ENCODE data around the gene CCDC78. TPM values are rescaled to one million over a fixed set of nuclear protein-coding genes. Genes with fewer than 3 reads are reported as not detected.
"Not testable (repeated sequence)": the region's sequence is repeated elsewhere in the genome, so short reads cannot be mapped to it uniquely, and the experiment has no call there.

CCDC78 gene
- total RNA-seq, 2 experiments from 2014 or later: 2.5 to 2.9 TPM

DNA sequence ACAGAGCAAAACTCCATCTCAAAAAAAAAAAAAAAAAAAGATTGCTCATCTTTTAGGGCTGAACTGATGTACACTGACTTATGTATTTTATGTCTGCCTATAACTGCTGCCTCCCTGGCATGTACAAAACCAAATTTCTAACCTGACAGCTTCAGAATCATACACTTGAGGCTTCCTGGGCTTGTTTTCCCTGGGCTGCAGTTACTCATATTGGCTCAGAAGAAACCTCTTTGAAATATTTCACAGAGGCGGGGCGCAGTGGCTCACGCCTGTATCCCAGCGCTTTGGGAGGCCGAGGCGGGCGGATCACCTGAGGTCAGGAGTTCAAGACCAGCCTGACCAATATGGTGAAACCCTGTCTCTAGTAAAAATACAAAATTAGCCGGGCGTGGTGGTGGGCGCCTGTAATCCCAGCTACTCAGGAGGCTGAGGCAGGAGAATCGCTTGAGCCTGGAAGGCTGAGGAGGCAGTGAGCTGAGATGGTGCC is 27.9 kb upstream of the CCDC78 start:
- CTCF ChIA-PET: interaction anchor here (0.7 kb wide), 1 partner anchor 15 kb away, joined by 3 read pairs; no protein-coding TSS in a partner anchor
- H3K27me3 Mint-ChIP-seq; ATAC-seq; H3K36me3 Mint-ChIP-seq; H3K9me3 Mint-ChIP-seq (ENCODE audit: low read depth); H3K4me3 Mint-ChIP-seq; H3K4me1 Mint-ChIP-seq; H3K27ac Mint-ChIP-seq; DNase-seq: not testable (repeated sequence)

DNA sequence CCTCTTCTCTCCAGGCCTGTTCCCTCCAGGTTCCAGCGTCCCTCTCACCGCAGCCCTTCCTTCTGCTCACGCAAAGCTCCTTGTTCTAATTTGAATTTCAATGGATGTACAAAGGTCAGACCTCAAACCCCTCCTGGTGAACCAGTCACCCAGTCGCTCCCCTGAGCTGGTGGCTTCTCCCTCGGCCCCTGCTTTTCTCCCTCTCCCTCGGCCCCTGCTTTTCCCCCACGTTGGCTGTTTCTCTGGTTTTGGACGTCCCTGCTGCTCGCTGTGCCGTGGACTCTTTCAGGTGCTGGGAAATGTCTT is 25.7 kb upstream of the CCDC78 start:
- ATAC-seq: no peak
- peaks cover 10% of the 10 kb centered on the region for H3K27me3 Mint-ChIP-seq
- no peak for DNase-seq
- no peak overlapping the region for H3K4me3 Mint-ChIP-seq
- H3K36me3 Mint-ChIP-seq: no peaks in the 10 kb centered on the region
- CTCF ChIA-PET: no interaction called here
- peaks cover 2% of the 10 kb centered on the region for H3K4me1 Mint-ChIP-seq
- H3K27ac Mint-ChIP-seq: no peak overlapping the region
- no peaks in the 10 kb centered on the region for H3K9me3 Mint-ChIP-seq (ENCODE audit: low read depth)

DNA sequence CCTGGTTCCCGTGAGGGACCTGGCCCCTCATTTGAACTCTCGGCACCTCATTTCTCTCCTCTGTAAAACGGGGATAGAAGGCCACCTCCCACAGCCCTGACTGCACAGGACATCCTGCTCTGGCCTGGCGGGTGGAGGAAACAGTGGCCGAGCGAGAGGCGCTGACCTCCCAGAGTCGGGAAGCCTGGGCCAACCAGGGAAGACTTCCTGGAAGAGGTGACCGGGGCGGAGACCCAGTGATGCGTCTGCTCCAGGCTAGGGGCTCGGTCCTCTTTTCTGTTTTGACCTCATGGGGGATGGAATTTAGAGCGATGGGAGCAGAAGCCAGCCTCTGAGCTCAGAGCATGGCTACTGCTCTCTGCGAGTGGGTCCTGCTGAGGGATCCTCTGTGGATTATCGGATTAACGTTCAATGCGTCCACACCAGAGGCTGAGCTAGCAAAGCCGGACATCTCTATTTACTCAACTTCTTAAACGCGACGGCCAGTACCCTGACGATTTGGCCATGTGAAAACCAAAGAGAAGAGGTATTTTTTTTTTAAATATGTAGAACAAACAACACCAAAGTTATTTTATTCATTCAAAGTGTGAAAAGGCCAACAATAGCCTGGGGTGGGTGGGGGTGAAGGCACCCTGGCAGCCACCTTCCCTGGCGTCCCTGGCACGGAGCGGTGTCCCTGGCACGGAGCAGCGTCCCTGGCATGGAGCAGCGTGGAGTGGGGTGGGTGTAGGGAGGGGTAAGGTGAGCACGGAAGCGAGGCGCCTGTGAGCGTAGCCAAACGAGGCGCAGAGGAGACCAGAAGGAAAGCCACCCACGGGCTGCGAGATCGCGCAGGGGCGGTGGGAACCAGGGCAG is 25.1 kb upstream of the CCDC78 start:
- peaks cover 7% of the 10 kb centered on the region for H3K27me3 Mint-ChIP-seq
- H3K4me3 Mint-ChIP-seq: no peak overlapping the region
- ATAC-seq (no peak), DNase-seq (no peak)
- no peaks in the 10 kb centered on the region for H3K9me3 Mint-ChIP-seq (ENCODE audit: low read depth)
- peaks cover 2% of the 10 kb centered on the region for H3K4me1 Mint-ChIP-seq
- H3K27ac Mint-ChIP-seq: no peak overlapping the region
- no peaks in the 10 kb centered on the region for H3K36me3 Mint-ChIP-seq
- CTCF ChIA-PET: interaction anchor here (1.5 kb wide), 1 partner anchor 34 kb away, joined by 4 read pairs; no protein-coding TSS in a partner anchor

DNA sequence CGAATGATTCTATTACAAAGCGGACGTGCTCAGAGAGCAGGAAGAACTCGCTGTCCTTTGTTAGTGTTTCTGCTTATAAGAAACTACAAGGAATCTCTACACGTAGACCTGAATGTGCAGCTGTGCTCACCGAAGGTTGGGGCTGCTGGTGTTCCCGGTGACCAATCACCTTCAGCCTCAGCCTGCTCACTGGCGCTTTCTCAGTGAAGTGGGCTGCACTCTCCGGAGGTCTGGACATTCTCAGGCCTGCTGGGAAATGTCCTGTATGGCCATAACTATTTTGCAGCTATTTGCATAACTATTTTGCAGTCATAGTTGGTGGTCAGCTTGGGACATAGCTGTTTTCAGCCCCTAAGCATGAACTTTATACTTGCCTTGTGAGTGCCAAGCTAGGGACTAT is 24.2 kb upstream of the CCDC78 start:
- ATAC-seq: no peak
- Mint-ChIP-seq H3K4me1 (peaks cover 2% of the 10 kb centered on the region), H3K36me3 (no peaks in the 10 kb centered on the region), H3K27ac (no peak overlapping the region), H3K9me3 (ENCODE audit: low read depth) (no peaks in the 10 kb centered on the region), H3K27me3 (peaks cover 2% of the 10 kb centered on the region), H3K4me3 (no peak overlapping the region)
- CTCF ChIA-PET: interaction anchor here (0.8 to 1.5 kb wide), 2 partner anchors 10 to 35 kb away, joined by 4 to 5 read pairs; partner anchors contain the start of gene CIAO3
- DNase-seq: no peak

DNA sequence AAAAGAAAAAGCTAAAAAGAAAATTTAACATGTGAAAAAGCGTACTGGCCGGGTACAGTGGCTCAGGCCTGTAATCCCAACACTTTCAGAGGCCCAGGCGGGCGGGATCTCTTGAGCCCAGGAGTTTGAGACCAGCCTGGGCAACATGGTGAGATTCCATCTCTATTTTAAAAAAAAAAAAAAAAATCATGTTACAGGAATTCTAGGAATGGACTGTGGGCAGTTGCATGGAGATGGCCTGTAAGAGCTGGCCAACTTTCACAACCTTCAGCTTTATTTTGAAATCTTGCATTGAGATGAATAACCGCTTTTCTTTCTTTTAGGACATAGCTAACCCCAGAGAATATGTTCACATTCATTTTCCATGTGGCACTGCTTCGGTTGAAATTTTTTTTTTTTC is 22.8 kb upstream of the CCDC78 start:
- Mint-ChIP-seq H3K36me3 (no peaks in the 10 kb centered on the region), H3K4me1 (no peaks in the 10 kb centered on the region), H3K27me3 (no peaks in the 10 kb centered on the region), H3K27ac (no peak overlapping the region), H3K9me3 (ENCODE audit: low read depth) (no peaks in the 10 kb centered on the region), H3K4me3 (no peak overlapping the region)
- no peak for DNase-seq
- CTCF ChIA-PET: interaction anchor here (0.7 kb wide), 1 partner anchor 37 kb away, joined by 4 read pairs; no protein-coding TSS in a partner anchor
- no peak for ATAC-seq

DNA sequence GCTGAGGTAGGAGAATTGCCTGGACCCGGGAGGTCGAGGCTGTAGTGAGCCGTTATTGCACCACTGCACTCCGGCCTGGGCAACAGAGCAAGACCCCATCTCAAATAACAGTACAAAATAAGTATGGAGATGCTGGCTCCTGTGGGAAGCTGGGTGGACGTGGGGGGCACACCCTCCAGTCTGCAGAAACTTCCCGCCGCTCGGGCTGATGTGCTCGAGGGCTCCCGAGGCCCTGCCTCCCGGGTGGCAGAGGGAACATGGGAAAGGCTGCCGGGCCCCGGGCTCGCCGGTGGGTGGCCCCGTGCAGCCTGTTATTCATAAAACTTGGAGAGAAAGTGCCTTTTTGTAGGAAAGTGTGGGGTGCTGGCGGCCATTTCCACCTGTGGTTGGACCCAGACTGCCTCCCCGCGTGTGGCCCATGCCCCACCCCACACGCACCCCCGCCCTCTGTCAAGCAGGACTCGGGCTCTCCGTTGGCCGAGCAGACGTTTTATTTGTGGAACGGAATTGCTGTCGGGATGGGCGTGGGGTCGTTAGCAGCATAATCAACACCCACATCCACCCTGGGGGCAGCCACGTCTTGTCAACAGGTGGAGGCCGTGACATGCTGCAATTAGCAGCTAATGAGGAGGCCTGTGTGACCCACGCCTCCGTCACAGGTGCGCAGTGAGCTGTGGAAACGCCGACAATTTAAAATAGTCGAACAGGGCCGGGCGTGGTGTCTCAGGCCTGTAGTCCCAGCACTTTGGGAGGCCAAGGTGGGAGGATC is 21.9 kb upstream of the CCDC78 start:
- ATAC-seq: no peak
- CTCF ChIA-PET: no interaction called here
- no peak for DNase-seq
- Mint-ChIP-seq H3K9me3 (ENCODE audit: low read depth) (no peaks in the 10 kb centered on the region), H3K36me3 (no peaks in the 10 kb centered on the region), H3K27me3 (no peaks in the 10 kb centered on the region), H3K4me1 (no peaks in the 10 kb centered on the region), H3K27ac (no peak overlapping the region), H3K4me3 (no peak overlapping the region)

DNA sequence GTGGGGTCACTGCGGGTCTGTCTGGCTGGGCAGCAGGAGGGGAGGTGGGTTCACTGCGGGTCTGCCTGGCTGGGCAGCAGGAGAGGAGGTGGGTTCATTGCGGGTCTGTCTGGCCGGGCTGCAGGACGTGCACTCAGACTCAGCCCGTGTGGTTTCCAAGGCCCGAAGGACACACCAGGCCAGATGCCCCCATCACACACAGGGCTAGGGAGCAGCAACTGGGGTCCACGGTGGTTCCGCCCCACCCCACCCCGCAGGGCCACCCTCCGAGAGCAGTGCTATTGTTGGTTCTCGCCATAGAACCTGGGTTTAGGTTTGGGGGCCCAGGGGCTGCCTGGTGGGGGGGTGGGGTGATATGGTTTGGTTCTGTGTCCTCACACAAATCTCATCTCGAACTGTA is 20.4 kb upstream of the CCDC78 start:
- CTCF ChIA-PET: no interaction called here
- Mint-ChIP-seq H3K4me1 (no peaks in the 10 kb centered on the region), H3K9me3 (ENCODE audit: low read depth) (no peaks in the 10 kb centered on the region), H3K4me3 (no peak overlapping the region), H3K27ac (no peak overlapping the region), H3K27me3 (no peaks in the 10 kb centered on the region), H3K36me3 (no peaks in the 10 kb centered on the region)
- ATAC-seq (no peak), DNase-seq (no peak)

DNA sequence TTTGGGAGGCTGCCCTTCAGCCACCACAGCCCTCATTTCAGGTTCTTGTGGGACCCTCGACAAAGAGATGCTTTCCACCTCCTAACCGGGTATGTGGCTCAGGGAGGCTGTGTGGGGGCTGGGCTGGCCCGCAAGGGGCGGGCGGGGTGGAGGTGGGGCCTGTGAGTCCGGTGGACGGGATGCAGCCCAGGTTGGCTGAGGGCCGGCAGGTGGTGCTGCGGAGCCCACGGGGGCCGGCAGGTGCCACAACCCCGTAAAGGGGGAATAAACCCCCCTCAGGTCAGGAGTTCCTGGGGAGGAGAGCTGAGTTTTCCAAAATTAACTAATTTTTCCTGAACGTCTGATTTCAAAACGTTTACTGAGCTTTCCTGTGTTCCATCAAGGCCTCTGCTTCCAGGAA is 19.5 kb upstream of the CCDC78 start:
- CTCF ChIA-PET: no interaction called here
- DNase-seq (no peak), ATAC-seq (no peak)
- no peaks in the 10 kb centered on the region for H3K4me1 Mint-ChIP-seq
- no peaks in the 10 kb centered on the region for H3K36me3 Mint-ChIP-seq
- H3K4me3 Mint-ChIP-seq: no peak overlapping the region
- no peaks in the 10 kb centered on the region for H3K9me3 Mint-ChIP-seq (ENCODE audit: low read depth)
- H3K27ac Mint-ChIP-seq: no peak overlapping the region
- H3K27me3 Mint-ChIP-seq: no peaks in the 10 kb centered on the region

DNA sequence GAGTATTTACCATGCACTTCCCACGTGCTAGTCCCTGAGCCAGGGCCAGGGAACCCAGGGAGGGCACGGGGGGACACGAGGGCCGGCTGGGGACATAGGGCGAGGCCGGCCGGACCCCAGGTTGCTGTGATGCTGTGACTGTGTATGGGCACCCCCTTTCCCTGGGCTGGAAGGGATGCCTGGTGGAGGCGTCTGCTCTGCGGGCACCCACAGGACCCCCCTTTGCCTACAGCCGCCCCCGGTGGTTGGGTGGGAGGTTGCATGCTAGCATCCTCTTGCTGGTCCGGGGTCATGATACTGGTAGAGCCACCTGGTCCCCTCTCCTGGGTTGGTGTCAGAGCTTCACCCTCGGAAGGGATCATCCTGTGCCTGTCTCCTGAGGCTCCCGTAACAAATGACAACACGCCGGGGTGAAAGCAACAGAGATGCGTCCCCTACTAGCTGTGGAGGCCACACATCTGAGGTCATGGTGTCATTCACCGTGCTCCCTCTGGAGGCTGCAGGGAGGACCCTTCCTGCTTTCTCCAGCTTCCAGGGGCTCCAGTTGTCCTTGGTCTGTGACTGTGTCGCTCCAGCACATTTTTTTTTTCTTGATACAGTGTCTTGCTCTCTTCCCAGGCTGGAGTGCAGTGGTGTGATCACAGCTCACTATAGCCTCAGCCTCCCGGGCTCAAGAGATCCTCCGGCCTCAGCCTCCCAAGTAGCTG is 17.7 kb upstream of the CCDC78 start:
- peaks cover 3% of the 10 kb centered on the region for H3K36me3 Mint-ChIP-seq

DNA sequence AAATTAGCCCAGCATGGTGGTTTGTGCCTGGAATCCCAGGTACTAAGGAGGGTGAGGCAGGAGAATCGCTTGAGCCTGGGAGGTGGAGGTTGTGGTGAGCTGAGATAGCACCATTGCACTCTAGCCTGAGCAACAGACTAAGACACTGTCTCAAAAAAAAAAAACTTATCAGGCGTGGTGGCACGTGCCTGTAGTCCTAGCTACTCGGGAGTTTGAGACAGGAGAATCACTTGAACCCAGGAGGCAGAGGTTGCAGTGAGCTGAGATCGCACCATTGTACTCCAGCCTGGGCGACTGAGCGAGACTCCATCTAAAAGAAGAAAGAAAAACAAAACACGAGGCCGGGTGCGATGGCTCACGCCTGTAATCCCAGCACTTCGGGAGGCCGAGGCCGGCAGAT is 16.7 kb upstream of the CCDC78 start:
- not testable (repeated sequence) for H3K36me3 Mint-ChIP-seq; H3K27me3 Mint-ChIP-seq; ATAC-seq; H3K9me3 Mint-ChIP-seq (ENCODE audit: low read depth); DNase-seq; H3K27ac Mint-ChIP-seq; H3K4me3 Mint-ChIP-seq
- CTCF ChIA-PET: interaction anchor here (1.1 to 5.1 kb wide), 5 partner anchors 29 to 63 kb away, joined by 3 to 18 read pairs (median 3); partner anchors contain the start of genes RPUSD1 and STUB1
- H3K4me1 Mint-ChIP-seq: peaks cover 11% of the 10 kb centered on the region

More for the DNA sequence above, 17.7 kb upstream of the CCDC78 start:
- peaks cover 9% of the 10 kb centered on the region for H3K4me1 Mint-ChIP-seq
- H3K9me3 Mint-ChIP-seq (ENCODE audit: low read depth): no peaks in the 10 kb centered on the region
- CTCF ChIA-PET: interaction anchor here (1.0 to 5.1 kb wide), 4 partner anchors 19 to 41 kb away, joined by 3 to 18 read pairs (median 5); no protein-coding TSS in a partner anchor
- H3K27me3 Mint-ChIP-seq: no peaks in the 10 kb centered on the region
- no peak overlapping the region for H3K4me3 Mint-ChIP-seq
- DNase-seq (no peak), ATAC-seq (no peak)
- no peak overlapping the region for H3K27ac Mint-ChIP-seq

DNA sequence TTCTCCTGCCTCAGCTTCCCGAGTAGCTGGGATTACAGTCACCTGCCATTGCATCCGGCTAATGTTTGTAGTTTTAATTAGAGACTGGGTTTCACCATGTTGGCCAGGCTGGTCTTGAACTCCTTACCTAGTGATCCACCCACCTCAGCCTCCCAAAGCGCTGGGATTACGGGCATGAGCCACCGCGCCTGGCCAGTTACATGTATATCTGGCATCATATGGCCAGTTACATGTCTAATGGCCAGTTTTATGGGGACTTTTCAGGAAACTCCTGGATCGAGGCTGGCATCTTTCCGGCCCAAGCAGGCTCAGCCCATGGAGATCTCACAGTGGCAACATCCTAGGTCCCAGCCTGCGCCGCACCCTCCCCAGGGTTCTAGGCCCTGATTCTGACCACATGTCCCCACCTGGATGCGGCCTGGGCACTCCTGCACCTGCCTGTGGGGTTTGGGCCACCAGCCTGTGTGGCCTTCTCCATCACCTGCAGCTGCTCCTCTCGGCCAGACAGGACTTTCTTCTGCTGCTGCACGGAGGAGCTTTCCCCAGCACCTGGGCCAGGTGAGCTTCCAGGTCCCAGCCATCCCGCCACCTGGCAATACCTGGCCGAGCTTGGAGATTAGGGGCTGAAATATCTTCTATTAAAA is 15.9 kb upstream of the CCDC78 start:
- CTCF ChIA-PET: interaction anchor here (1.1 to 5.1 kb wide), 12 partner anchors 12 to 361 kb away, joined by 3 to 22 read pairs (median 8); partner anchors contain the start of genes ANTKMT, CCDC78, RPUSD1 and STUB1
- peak overlapping the region; percentile 32 for H3K27ac Mint-ChIP-seq
- H3K4me1 Mint-ChIP-seq: peaks cover 18% of the 10 kb centered on the region
- DNase-seq: no peak
- no peaks in the 10 kb centered on the region for H3K9me3 Mint-ChIP-seq (ENCODE audit: low read depth)
- H3K36me3 Mint-ChIP-seq: peaks cover 7% of the 10 kb centered on the region
- peak overlapping the region; percentile 69 for H3K4me3 Mint-ChIP-seq
- H3K27me3 Mint-ChIP-seq: no peaks in the 10 kb centered on the region
- ATAC-seq: no peak

DNA sequence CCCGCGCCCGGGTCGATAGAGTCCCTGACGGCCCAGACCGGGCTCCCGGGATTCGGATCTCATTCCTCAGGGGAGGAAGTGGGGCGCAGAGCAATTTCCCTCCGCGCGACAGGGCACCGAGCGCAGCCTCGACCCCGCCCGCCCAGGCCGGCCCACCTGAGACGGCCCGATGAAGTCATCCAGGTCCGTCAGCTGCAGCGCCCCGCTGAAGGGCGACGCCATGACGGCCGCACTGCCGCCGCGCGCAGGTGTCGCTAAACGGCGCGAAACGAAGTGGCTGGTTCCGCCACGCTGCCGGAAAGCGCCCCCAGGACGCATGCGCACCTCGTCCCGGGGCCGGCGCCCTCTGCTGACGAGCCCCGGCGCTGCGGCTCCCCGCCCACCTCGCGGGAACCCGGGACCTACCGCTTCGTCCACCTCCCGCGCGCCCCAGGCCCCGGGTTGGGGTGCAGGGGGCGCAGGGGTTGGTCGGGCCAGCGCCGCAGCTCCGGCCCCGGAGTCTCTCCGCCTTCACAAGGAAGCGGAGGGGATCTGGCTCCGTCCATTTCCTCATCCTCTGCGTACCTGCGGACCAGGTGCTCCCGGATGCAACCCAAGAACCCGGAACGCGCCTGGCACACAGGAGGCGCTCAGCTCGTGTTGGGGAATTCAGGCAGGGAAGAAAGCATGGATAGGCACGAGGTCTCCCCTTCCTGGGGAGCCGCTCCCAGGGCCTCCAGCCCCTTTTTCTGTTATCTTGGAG is 14.7 kb upstream of the CCDC78 start, which contains the start of gene CIAO3:
CIAO3 (minus strand) TSS at position 234 of the 742 bp plus-strand sequence; CDS start at position 222, 12 bp downstream.
- peaks cover 29% of the 10 kb centered on the region for H3K4me1 Mint-ChIP-seq
- H3K9me3 Mint-ChIP-seq (ENCODE audit: low read depth): no peaks in the 10 kb centered on the region
- H3K4me3 Mint-ChIP-seq: peak within 1 kb of the TSS; percentile 74
- CTCF ChIA-PET: interaction anchor here (0.5 to 5.1 kb wide), 23 partner anchors 9 to 631 kb away, joined by 3 to 22 read pairs (median 3); partner anchors contain the start of genes ANTKMT, CCDC78, CHTF18 and HAGHL
- peaks cover 9% of the 10 kb centered on the region for H3K36me3 Mint-ChIP-seq
- no peaks in the 10 kb centered on the region for H3K27me3 Mint-ChIP-seq
- ATAC-seq: peak; percentile 88
- peak; percentile 94 for DNase-seq
- H3K27ac Mint-ChIP-seq: peak within 1 kb of the TSS; percentile 57
